ENCODE data around the gene USP44. TPM values are rescaled to one million over a fixed set of nuclear protein-coding genes. Genes with fewer than 3 reads are reported as not detected.

The USP44 gene
- total RNA-seq, 2 experiments from 2014 or later = 6.6 to 7.6 TPM

DNA sequence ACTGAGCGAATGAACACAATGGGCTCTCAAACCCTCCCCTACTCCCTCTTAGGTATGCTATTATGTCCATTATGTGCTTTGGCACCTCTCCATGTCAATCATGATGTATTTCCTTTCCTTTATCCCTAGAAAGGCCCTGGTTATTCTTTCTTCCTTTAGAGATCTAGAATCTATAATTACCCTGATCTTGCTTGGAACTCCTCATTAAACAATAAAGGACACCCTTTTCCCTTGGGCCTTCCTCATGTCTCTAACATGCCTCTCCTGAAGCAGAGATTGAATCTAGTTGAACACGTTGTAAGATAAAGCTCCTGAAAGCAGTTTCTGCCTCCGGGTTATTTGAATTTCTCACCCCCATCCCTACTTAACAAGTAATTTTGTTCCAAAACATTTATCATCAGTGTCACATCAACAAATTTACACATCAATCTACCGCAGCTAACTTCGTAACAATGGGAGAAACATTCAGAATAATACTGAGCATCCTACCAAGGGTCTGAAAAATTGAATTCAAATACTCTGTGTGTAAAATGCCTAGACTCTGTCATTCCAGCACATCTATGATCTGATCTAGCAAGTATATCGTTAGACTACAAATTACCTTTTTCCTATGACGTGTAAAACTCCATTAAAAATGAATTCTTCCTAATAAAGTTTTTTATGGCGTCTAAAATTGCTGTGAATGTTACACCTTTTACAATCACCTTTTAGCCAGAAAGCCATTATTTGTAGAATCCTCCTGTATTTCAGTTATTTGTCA, 5.4 kb downstream of the USP44 start:
- CTCF ChIA-PET = interaction anchor here (0.6 kb wide), 1 partner anchor 12 kb away, joined by 3 read pairs; no protein-coding TSS in a partner anchor
- no peak overlapping the region for H3K27ac Mint-ChIP-seq
- no peaks in the 10 kb centered on the region for H3K27me3 Mint-ChIP-seq (ENCODE audit: low read depth)
- H3K36me3 Mint-ChIP-seq (ENCODE audit: low read depth) = peaks cover 5% of the 10 kb centered on the region
- H3K9me3 Mint-ChIP-seq = peaks cover 7% of the 10 kb centered on the region
- DNase-seq = no peak
- intact Hi-C loops (cut with micrococcal nuclease) = loop anchor here (5.0 kb wide), 2 partner anchors 396 to 474 kb away; partner anchors contain the start of genes AMDHD1, CCDC38 and NR2C1
- H3K4me1 Mint-ChIP-seq (ENCODE audit: low read depth) = peaks cover 19% of the 10 kb centered on the region
- no peak overlapping the region for H3K4me3 Mint-ChIP-seq

GRCh38 chr12:95545303-95545702, 6.0 kb downstream of the USP44 start:
- CTCF ChIA-PET = interaction anchor here (0.6 kb wide), 2 partner anchors 11 to 571 kb away, joined by 3 read pairs; no protein-coding TSS in a partner anchor
- H3K27me3 Mint-ChIP-seq (ENCODE audit: low read depth) = no peaks in the 10 kb centered on the region
- H3K36me3 Mint-ChIP-seq (ENCODE audit: low read depth) = peaks cover 5% of the 10 kb centered on the region
- intact Hi-C loops (cut with micrococcal nuclease) = loop anchor here (5.0 kb wide), 2 partner anchors 397 to 473 kb away; partner anchors contain the start of genes AMDHD1, CCDC38 and NR2C1
- no peak overlapping the region for H3K27ac Mint-ChIP-seq
- DNase-seq = no peak
- H3K4me3 Mint-ChIP-seq = no peak overlapping the region
- H3K4me1 Mint-ChIP-seq (ENCODE audit: low read depth) = peaks cover 17% of the 10 kb centered on the region
- H3K9me3 Mint-ChIP-seq = peaks cover 7% of the 10 kb centered on the region

- H3K27me3 Mint-ChIP-seq (ENCODE audit: low read depth) = no peaks in the 10 kb centered on the region
- peaks cover 7% of the 10 kb centered on the region for H3K9me3 Mint-ChIP-seq
- CTCF ChIA-PET = interaction anchor here (0.6 to 1.1 kb wide), 2 partner anchors 9 to 571 kb away, joined by 3 to 7 read pairs; no protein-coding TSS in a partner anchor
These were observed 6.5 kb downstream of the USP44 start for GRCh38 chr12:95544756-95545155.

GRCh38 chr12:95543305-95543704, 8.0 kb downstream of the USP44 start:
- H3K27ac Mint-ChIP-seq = no peak overlapping the region
- H3K4me1 Mint-ChIP-seq (ENCODE audit: low read depth) = peaks cover 15% of the 10 kb centered on the region
- CTCF ChIA-PET = interaction anchor here (0.8 kb wide), 1 partner anchor 9 kb away, joined by 3 read pairs; no protein-coding TSS in a partner anchor
- H3K27me3 Mint-ChIP-seq (ENCODE audit: low read depth) = no peaks in the 10 kb centered on the region
- no peaks in the 10 kb centered on the region for H3K9me3 Mint-ChIP-seq
- DNase-seq = no peak
- H3K4me3 Mint-ChIP-seq = no peak overlapping the region
- H3K36me3 Mint-ChIP-seq (ENCODE audit: low read depth) = no peaks in the 10 kb centered on the region
- intact Hi-C loops (cut with micrococcal nuclease) = no loop called here

More at GRCh38 chr12:95544756-95545155, 6.5 kb downstream of the USP44 start:
- no peak for DNase-seq
- Mint-ChIP-seq H3K4me1 (ENCODE audit: low read depth) (peaks cover 17% of the 10 kb centered on the region), H3K27ac (no peak overlapping the region), H3K4me3 (no peak overlapping the region), H3K36me3 (ENCODE audit: low read depth) (peaks cover 4% of the 10 kb centered on the region)
- intact Hi-C loops (cut with micrococcal nuclease) = loop anchor here (5.0 kb wide), 2 partner anchors 398 to 472 kb away; partner anchors contain the start of genes AMDHD1, CCDC38 and NR2C1

- no peak overlapping the region for H3K27ac Mint-ChIP-seq
- H3K4me1 Mint-ChIP-seq (ENCODE audit: low read depth) = peaks cover 9% of the 10 kb centered on the region
- intact Hi-C loops (cut with micrococcal nuclease) = no loop called here
- DNase-seq = no peak
- CTCF ChIA-PET = no interaction called here
- no peak overlapping the region for H3K4me3 Mint-ChIP-seq
- no peaks in the 10 kb centered on the region for H3K27me3 Mint-ChIP-seq (ENCODE audit: low read depth)
- no peaks in the 10 kb centered on the region for H3K9me3 Mint-ChIP-seq
- no peaks in the 10 kb centered on the region for H3K36me3 Mint-ChIP-seq (ENCODE audit: low read depth)
These were observed 9.8 kb downstream of the USP44 start for GRCh38 chr12:95541436-95541835.

- Mint-ChIP-seq H3K4me1 (ENCODE audit: low read depth) (peaks cover 2% of the 10 kb centered on the region), H3K27me3 (ENCODE audit: low read depth) (no peaks in the 10 kb centered on the region)
- CTCF ChIA-PET = interaction anchor here (0.6 to 0.8 kb wide), 3 partner anchors 416 to 541 kb away, joined by 3 to 5 read pairs (median 3); no protein-coding TSS in a partner anchor
These were observed 12.6 kb downstream of the USP44 start for GRCh38 chr12:95538656-95539055.

DNA sequence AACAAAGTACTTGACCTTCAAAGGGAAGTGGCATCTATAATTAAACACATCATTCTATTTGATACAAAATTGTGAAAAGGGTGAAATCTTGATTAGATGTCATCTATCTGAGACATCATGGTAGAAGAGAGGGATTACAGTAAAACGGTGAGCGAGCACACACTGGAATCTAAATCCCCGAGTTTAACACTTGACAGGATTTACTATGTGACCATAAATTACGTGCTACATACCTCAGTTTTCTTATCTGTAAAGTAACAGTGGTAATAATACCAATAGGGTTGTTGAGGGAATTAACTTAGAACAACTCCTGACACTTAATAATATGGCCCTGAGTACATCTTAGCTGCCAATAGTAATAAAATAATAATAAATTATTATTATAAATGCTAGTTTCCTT, 13.3 kb downstream of the USP44 start:
- CTCF ChIA-PET = interaction anchor here (0.6 to 1.1 kb wide), 3 partner anchors 9 to 494 kb away, joined by 3 to 5 read pairs (median 3); no protein-coding TSS in a partner anchor
- intact Hi-C loops (cut with micrococcal nuclease) = no loop called here
- Mint-ChIP-seq H3K27ac (no peak overlapping the region), H3K36me3 (ENCODE audit: low read depth) (peaks cover 2% of the 10 kb centered on the region), H3K4me1 (ENCODE audit: low read depth) (peaks cover 6% of the 10 kb centered on the region), H3K27me3 (ENCODE audit: low read depth) (no peaks in the 10 kb centered on the region), H3K9me3 (no peaks in the 10 kb centered on the region), H3K4me3 (no peak overlapping the region)
- DNase-seq = no peak

More at GRCh38 chr12:95538656-95539055, 12.6 kb downstream of the USP44 start:
- Mint-ChIP-seq H3K27ac (no peak overlapping the region), H3K36me3 (ENCODE audit: low read depth) (no peaks in the 10 kb centered on the region), H3K9me3 (no peaks in the 10 kb centered on the region), H3K4me3 (no peak overlapping the region)
- DNase-seq = no peak
- intact Hi-C loops (cut with micrococcal nuclease) = no loop called here

GRCh38 chr12:95533985-95534384, 17.3 kb downstream of the USP44 start:
- CTCF ChIA-PET = interaction anchor here (0.5 to 2.4 kb wide), 34 partner anchors 9 to 849 kb away, joined by 3 to 27 read pairs (median 3); partner anchors contain the start of gene METAP2
- Mint-ChIP-seq H3K36me3 (ENCODE audit: low read depth) (peaks cover 2% of the 10 kb centered on the region), H3K27ac (no peak overlapping the region), H3K9me3 (no peaks in the 10 kb centered on the region), H3K4me1 (ENCODE audit: low read depth) (peaks cover 12% of the 10 kb centered on the region), H3K4me3 (no peak overlapping the region), H3K27me3 (ENCODE audit: low read depth) (no peaks in the 10 kb centered on the region)
- DNase-seq = no peak
- intact Hi-C loops (cut with micrococcal nuclease) = loop anchor here (1.0 to 5.0 kb wide), 3 partner anchors 200 to 417 kb away; partner anchors contain the start of genes FGD6 and VEZT

- no peak for DNase-seq
- H3K9me3 Mint-ChIP-seq = no peaks in the 10 kb centered on the region
- H3K4me3 Mint-ChIP-seq = no peak overlapping the region
- H3K4me1 Mint-ChIP-seq (ENCODE audit: low read depth) = peaks cover 12% of the 10 kb centered on the region
- peaks cover 2% of the 10 kb centered on the region for H3K36me3 Mint-ChIP-seq (ENCODE audit: low read depth)
- no peaks in the 10 kb centered on the region for H3K27me3 Mint-ChIP-seq (ENCODE audit: low read depth)
- intact Hi-C loops (cut with micrococcal nuclease) = loop anchor here (5.0 kb wide), 1 partner anchor 316 kb away; the partner anchor contains the start of genes FGD6 and VEZT
- CTCF ChIA-PET = interaction anchor here (0.6 to 1.9 kb wide), 6 partner anchors 9 to 416 kb away, joined by 3 to 14 read pairs (median 3); no protein-coding TSS in a partner anchor
- H3K27ac Mint-ChIP-seq = no peak overlapping the region
These were observed 18.4 kb downstream of the USP44 start for GRCh38 chr12:95532851-95533250.

DNA sequence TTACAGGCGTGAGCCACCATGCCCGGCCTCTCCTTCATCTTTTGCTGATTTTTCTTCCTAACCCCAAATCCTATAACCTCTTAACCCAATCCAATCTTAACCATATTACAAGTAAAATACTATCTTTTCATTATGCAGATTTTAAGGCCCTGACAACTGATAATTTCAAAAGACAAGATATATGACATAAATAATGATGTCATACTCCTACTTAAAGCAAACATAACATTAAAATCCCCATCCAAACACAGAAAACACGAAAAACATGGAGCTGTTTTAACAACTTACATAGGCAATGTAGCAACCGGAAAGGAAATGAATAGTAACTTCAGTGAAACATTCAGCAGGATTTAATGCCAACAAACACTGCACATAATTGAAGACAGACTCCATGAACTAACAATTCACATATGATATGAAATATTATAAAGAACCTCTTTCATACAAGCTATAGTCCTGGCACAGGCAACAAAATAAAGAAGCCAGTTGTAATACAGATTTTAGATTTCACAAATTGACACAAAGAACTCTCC, 21.5 kb downstream of the USP44 start:
- Mint-ChIP-seq H3K9me3 (no peaks in the 10 kb centered on the region), H3K4me3 (no peak overlapping the region), H3K27ac (no peak overlapping the region), H3K27me3 (ENCODE audit: low read depth) (no peaks in the 10 kb centered on the region), H3K36me3 (ENCODE audit: low read depth) (peaks cover 2% of the 10 kb centered on the region), H3K4me1 (ENCODE audit: low read depth) (peaks cover 12% of the 10 kb centered on the region)
- intact Hi-C loops (cut with micrococcal nuclease) = loop anchor here (5.0 kb wide), 1 partner anchor 312 kb away; the partner anchor contains the start of genes FGD6 and VEZT
- DNase-seq = no peak
- CTCF ChIA-PET = interaction anchor here (1.2 to 1.6 kb wide), 2 partner anchors 312 to 412 kb away, joined by 3 read pairs; partner anchors contain the start of genes FGD6 and VEZT

- Mint-ChIP-seq H3K4me3 (no peak overlapping the region), H3K9me3 (no peaks in the 10 kb centered on the region), H3K4me1 (ENCODE audit: low read depth) (peaks cover 10% of the 10 kb centered on the region), H3K27me3 (ENCODE audit: low read depth) (no peaks in the 10 kb centered on the region), H3K27ac (no peak overlapping the region), H3K36me3 (ENCODE audit: low read depth) (peaks cover 2% of the 10 kb centered on the region)
- CTCF ChIA-PET = interaction anchor here (0.7 kb wide), 2 partner anchors 306 to 444 kb away, joined by 3 read pairs; no protein-coding TSS in a partner anchor
- intact Hi-C loops (cut with micrococcal nuclease) = no loop called here
- DNase-seq = no peak
These were observed 22.8 kb downstream of the USP44 start for GRCh38 chr12:95528431-95528830.

DNA sequence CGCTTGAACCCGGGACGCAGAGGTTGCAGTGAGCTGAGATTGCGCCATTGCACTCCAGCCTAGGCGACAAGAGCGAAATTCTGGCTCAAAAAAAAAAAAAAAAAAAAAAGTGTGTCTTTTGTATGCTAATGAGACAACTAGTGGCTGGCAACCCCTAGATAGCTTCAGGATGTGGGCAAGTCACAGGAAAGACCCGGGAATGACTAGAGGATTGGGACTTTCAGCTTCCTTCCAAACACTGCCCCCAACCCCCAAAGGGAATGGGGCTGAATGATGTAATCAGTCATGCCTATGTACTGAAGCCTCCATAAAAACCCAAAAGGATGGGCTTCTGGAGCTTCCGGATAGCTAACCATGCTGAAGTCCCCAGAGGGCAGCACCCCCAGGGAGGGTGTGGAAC, 28.6 kb downstream of the USP44 start:
- no peaks in the 10 kb centered on the region for H3K27me3 Mint-ChIP-seq (ENCODE audit: low read depth)

More for the DNA sequence above, 28.6 kb downstream of the USP44 start:
- Mint-ChIP-seq H3K36me3 (ENCODE audit: low read depth) (peaks cover 6% of the 10 kb centered on the region), H3K4me1 (ENCODE audit: low read depth) (no peaks in the 10 kb centered on the region), H3K27ac (no peak overlapping the region), H3K4me3 (no peak overlapping the region), H3K9me3 (no peaks in the 10 kb centered on the region)
- no peak for DNase-seq
- intact Hi-C loops (cut with micrococcal nuclease) = no loop called here
- CTCF ChIA-PET = interaction anchor here (0.8 kb wide), 1 partner anchor 705 kb away, joined by 3 read pairs; no protein-coding TSS in a partner anchor
